HG02973 (cell line): ENCODE measurements around the gene CDH23.
"Not testable (repeated sequence)": the region's sequence is repeated elsewhere in the genome, so short reads cannot be mapped to it uniquely, and the experiment has no call there.

Experiments
- ATAC-seq: cut with Tn5 transposase; IDR thresholded peaks from one replicate; pipeline ENCODE4 v1.9.1; 2021; ENCODE audit warnings: moderate library complexity; ENCODE audit not compliant: unreplicated experiment

The CDH23 gene

DNA sequence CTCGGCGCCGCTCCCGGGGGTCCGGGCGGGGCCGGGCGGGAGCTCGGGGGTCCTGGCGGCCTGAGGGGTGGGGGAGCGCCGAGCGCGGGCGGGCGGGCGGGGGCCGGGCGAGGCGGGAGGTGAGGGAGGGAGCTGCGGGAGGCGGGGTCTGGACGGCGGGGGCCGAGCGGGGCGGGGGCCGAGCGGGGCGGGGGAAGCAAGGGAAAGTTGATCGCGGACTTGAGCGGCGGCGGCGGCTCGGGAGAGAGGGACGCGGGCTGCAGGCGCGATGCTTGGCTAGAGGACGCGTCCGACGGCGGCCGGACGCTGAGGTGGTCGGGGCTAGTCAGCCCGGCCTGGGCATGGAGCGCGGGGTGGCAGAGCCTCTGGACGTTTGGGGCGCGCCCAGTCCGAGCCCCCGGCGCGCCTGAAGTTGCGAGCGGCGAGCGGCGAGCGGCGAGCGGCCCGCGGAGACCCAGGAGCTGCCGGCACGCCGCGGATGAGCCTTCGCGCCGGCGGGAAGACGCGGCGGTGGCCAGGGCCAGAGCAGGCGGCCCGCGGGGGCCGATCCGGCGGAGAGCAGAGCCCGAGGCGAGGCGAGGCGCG lies at the start of gene CDH23:
Gene CDH23, plus strand, starts transcription at position 210 of the 585 bp plus-strand sequence. CDS start 42,912 bp downstream, outside the sequence.
- no peak for ATAC-seq

DNA sequence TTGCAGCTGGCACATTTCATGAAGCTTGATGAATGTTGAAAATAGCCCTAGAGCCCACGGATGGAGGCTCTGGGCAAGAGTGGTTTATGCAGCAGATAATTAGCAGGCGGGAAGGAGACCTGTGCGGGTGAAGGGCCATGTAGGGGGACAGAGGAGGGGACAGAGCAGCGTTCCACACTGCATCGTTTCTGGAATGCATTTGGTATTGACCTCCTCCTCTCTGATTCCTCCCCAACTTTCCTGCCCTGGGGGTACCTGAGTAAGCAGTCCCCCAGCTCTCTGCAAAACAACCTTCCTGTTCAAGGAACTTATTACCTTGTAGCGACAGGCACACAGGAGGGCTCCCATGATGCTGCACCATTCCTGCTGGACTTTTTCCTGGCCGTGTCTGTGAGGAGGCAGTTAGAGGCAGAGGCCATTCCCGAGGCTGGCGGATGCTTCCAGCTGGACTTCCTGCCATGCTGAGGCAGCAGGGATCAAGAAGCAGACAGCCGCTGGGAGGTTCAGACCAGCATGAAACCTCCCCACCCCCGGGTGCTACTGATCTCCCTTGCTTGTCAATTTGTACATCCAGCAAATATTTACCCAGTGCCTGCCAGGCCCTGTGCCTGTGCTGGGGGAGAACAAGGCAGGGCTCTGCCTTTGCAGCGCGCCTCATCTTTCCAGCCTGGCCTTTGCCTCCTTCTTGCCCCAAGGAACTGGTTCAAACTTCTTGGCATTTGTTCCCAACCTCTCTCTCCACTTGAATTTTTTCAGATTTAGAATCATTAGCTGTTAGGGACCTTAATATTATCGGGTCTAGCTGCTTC lies 48.9 kb upstream of the CDH23 start:
- no peak for ATAC-seq

GRCh38 chr10:71348850-71349249 lies 47.9 kb upstream of the CDH23 start:
- no peak for ATAC-seq

DNA sequence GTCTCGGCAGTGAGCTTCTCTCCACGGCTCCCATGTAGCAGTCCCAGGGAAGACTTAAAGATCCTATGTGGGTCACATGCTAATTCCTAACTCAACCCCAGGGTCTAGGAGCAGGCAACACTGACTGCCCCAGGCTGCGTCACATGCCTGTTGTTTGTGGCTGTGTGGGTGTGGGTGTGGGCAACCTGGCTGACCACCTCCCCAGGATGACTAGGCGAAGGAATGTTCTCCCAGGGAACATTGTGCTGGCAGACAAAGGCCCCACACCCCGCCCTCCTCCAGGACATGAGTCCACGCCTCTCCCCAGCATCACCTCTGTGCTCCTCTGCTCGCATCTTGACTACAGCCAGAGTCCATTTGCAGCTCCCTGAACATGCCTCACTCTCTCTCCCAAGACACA lies 47.3 kb upstream of the CDH23 start:
- ATAC-seq: no peak

- ATAC-seq: no peak
Measured at GRCh38 chr10:71351087-71351486, 45.6 kb upstream of the CDH23 start.

GRCh38 chr10:71351628-71352319 lies 44.9 kb upstream of the CDH23 start:
- no peak for ATAC-seq

- ATAC-seq: no peak
Measured at GRCh38 chr10:71353639-71354038, 43.1 kb upstream of the CDH23 start.

DNA sequence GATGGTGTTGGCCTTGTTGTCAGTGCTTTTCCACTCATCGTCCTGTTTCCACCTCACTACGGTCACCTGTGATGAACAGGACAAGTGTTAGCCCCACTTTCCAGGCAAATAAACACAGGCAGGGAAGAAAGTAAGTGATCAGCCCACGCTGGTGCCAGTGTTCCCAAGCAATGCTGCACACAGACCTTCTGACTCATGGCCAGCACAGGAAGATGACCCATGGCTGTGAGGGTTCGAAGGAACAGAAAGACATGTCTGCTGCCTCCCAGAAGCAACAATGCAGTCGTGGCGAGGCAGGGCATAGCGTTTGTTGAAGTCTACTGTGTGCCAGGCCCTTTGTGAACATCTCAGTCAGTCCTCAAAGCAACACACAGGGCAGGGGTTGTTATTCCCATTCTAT lies 41.9 kb upstream of the CDH23 start:
- no peak for ATAC-seq

GRCh38 chr10:71355886-71356285 lies 40.8 kb upstream of the CDH23 start:
- no peak for ATAC-seq

- no peak for ATAC-seq
Measured at GRCh38 chr10:71357792-71358265, 38.9 kb upstream of the CDH23 start.

DNA sequence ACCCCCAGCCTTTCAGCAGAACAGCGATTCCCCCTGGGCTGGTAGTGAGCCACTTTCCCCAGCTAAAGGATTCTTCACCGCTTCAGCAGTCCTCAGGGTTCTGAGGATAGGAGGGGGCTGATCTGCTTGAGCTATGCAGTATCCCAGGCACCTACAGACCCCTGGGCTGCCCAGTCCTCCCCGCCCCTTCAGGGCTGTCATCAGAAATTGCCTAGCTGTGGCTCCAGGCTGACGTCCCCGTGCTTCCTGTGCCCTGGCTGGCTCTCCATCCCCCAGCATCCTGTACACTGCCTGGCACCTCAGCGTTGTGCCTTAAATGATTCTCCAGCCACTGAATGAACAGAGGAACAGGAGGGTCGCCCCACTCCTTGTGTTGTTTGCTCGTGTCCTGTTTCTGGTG lies 38.4 kb upstream of the CDH23 start:
- no peak for ATAC-seq

- ATAC-seq: not testable (repeated sequence)
Measured at GRCh38 chr10:71358906-71359305, 37.8 kb upstream of the CDH23 start.

DNA sequence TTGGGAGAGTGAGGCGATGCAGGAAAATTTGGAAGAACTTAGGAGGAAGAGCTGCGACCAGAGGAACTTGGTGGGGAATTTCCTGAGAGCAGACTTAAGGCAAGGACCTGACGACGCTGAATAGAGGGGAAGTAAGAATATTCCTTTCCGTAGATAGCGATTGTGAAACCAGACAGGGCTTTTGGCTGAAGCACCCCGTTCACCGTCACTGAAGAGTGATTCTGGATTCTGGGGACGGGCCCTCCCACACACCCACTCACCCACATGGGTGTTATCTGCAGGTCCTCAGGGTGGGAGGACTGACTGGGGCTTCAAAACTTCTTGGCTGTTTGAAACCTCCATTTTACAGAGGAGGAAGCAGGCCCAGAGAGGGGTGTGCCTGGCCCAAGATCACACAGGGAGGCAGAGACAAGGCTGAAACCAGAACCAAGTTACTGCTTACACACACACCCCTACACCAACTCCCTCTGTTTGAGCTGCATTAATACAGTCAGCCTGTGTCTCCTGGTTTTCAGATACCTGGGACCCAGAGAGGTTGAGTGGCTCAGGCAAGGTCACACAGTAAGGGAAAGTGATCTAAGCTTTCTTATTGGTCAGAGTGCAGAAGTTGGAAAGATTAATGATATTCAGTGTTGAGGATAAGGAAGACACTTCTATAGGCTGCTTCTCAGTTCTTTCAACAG lies 37.2 kb upstream of the CDH23 start:
- no peak for ATAC-seq

DNA sequence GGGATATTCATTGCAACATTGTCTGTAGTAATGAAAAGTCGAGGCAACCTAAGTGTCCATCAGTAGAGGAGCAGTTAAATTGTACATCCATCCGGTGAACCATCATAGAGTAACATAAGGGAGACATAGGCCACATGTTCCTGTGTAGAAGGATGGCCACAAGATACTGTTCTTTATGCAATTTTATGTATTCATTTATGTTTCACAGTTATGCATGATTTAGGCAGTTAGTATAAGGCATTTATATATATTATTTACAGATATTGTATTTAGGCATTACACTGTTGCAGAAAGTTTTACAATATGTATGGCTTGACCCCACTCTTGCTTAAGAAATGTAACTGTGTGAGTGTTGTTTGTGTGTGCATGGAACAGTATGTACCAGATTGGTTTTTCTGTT lies 36.0 kb upstream of the CDH23 start:
- no peak for ATAC-seq

GRCh38 chr10:71361581-71361980 lies 35.1 kb upstream of the CDH23 start:
- no peak for ATAC-seq

DNA sequence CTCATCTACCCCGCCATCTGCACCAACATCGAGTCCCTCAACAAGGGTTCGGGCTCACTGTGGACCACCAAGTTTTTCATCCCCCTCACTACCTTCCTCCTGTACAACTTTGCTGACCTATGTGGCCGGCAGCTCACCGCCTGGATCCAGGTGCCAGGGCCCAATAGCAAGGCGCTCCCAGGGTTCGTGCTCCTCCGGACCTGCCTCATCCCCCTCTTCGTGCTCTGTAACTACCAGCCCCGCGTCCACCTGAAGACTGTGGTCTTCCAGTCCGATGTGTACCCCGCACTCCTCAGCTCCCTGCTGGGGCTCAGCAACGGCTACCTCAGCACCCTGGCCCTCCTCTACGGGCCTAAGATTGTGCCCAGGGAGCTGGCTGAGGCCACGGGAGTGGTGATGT lies 34.6 kb upstream of the CDH23 start:
- ATAC-seq: no peak

- no peak for ATAC-seq
Measured at GRCh38 chr10:71363936-71364335, 32.8 kb upstream of the CDH23 start.

DNA sequence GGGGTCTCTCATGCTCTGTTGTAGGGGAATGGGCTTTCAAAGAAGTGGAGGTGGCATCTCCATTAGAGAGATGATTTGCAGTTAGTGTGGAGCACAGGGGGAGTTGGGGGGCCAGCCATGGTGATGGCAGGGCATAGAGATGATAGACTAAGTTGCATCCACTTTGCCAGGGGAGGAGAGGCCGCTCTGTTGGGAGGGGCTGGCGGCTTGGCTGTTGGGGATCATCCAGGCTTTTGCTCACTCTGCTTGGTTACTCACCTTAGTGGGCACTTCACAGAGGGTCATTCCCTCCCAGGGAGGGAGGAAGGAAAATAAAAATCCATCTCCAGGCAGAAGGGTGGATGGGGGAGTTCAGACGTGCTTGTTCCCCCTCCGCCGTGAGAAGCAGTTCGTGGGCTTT lies 31.4 kb upstream of the CDH23 start:
- ATAC-seq: no peak

- no peak for ATAC-seq
Measured at GRCh38 chr10:71366690-71367089, 30.0 kb upstream of the CDH23 start.

GRCh38 chr10:71367271-71367670 lies 29.4 kb upstream of the CDH23 start:
- no peak for ATAC-seq

DNA sequence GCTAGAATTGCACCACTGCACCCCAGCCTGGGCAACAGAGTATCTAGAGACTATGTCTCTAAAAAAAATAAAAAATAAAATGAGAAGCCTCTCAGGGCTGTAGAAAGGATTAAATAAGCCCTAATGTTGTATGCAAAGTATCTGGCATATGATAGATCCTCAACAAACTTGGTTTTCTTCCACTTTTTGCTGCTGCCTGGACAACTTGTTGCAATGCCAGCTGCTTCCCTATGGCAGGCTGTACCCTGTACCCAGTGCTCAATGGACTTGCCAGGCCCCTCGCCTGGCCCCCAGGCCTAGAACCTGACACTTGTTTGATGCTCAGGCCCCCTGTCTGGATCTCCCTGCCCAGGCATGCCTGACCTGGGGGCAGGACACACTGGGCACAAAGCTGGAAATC lies 28.5 kb upstream of the CDH23 start:
- no peak for ATAC-seq
